Globus pallidus (tissue), 1 donor: Measurements from ENCODE around the gene TMEM132E.

Experiments
- DNase-seq: peaks from one replicate; pipeline ENCODE4 v3.0.0-alpha.2; 2015; ENCODE audit warnings: low spot score

Gene TMEM132E

DNA sequence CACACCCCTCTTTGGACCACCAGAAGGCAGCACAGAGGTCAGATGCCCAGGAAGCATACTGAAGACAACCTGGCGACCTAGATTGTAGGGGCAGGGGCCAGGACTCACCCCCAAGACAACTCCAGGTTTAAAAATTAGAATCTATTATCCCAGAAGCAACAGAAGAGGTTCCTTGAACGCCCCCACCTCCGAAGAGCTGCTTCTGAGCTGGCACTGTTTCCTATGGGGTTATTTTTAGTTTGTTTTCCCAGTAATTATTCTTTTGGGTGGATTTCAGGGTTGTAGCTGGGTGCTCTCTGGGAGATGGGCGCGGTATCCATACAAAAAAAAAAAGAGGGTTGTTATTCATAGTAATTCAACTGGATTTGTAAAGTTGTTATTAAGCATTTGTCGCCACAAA, 10.4 kb upstream of the TMEM132E start:
- no peak for DNase-seq

DNA sequence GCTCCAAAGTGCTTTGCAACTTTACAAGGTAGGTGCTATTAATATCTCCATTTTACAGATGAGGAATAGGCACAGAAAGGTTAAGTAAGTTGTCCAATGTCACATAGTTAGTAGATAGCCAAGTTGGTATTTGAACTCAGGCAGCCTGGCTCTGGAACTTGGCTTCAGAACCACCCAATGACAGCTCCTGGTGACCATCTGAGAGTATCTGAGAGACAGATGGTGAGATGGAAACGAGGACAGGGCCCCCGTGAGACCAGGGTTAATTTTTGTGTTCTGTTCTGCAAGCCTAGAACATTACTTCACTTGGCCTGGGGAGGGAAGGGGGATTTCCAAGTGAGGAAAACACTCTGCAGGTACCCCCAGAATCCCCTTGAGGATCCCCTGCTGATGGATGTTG, 9.8 kb upstream of the TMEM132E start:
- DNase-seq, result no peak

DNA sequence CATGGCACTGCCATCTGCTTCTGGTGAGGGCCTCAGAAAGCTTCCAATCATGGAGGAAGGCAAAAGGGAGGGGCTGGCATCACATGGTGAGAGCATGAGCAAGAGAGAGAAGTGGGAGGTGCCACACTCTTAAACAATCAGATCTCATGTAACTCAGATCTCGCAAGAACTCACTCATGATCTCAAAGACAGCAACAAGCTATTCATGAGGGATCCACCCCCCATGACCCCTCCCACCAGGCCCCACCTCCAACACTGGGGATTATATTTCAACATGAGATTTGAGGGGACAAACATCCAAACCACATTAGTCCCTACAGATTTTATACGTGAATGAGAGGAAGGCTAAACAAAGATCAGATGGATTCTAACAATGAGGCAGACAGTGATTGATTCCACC, 8.9 kb upstream of the TMEM132E start:
- no peak for DNase-seq

DNA sequence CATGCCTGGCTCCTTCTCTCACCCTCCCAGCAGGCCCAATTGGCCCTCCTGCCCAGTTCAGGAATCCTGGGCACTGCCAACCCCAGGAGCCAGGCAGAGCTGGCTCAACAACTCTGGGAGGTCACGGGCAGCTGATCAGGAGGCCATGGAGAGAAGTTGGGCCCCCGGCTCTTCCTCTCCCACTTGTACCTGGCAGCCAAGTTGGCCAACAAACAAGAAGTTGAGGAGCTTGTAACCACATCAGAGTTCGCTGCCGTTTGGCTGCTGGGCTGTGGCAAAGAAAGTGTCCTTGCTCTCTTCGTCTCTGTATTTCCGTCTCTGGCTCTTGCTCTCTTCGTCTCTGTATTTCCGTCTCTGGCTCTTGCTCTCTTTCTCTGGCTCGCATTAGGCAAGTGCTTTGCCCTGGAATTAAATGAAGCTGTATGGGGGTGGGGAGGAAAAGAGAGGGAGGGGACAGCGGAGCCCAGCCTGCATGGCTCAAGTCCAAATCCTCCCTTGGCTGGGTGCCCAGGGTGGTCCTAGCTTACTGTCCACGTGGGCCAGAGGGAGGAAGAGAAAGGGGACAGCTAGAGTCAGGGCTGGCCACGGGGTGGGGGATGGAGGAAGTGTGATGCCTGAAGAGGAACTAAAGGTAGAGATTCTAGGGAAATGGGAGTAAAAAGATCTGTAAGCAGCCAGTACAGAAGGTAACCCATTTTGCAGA, 7.8 kb upstream of the TMEM132E start:
- DNase-seq, result peak; percentile 54

DNA sequence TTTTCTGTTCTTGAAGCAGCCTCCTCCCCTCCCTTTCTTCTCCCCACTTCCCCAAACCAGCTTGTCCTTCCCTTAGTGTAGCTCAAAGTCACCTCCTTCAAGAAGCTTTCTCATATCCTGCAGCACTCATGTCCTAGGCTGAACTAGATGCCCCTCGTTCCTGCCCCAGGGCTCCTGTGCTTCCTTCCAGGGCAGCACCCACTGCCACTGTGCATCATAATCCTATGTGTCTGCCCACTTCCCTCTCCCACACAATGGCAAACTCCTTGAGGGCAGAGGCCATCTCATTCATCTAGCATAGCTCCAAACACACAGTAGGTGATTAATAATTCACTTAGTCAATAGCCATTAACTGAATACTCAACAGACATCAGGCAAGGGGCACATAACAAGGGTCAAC, 6.9 kb upstream of the TMEM132E start:
- DNase-seq, result no peak

DNA sequence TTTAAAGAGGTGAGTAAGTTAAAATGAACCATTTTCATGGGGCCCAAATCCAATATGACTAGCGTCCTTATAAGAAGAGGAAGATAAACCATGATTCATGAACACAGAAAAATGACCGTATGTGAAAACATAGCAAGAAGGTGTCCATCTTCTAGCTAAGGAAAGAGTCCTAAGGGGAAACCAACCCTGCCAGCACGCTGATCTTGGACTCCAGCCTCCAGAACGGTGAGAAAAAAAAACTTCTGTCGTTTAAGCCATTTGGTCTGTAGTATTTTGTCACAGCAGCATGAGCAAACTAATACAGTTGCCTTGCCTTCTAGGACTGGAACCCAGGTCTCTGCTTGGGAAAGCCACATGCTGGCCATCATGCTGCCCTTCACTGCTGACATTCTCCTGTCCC, 4.2 kb upstream of the TMEM132E start:
- DNase-seq, result no peak

DNA sequence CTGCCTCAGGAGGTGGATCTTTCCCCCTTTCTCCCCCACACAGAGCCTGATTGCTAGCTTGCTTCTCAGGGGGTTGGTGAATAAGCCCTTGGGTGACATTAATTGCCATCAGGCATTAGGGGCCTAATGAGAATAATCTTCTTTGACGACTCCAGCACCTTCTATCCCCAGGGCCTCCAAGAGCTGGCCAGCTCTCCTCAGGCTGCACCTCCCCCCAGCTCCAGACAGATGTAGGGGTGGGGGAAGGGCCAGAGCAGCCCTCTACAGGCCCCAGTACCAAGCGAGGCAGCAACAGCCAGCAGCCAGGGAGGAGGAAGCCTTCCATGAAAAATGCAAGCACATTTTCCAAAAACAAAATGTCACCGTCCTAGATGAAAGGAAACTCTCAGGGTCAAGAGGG, 1.4 kb upstream of the TMEM132E start:
- DNase-seq, result no peak

DNA sequence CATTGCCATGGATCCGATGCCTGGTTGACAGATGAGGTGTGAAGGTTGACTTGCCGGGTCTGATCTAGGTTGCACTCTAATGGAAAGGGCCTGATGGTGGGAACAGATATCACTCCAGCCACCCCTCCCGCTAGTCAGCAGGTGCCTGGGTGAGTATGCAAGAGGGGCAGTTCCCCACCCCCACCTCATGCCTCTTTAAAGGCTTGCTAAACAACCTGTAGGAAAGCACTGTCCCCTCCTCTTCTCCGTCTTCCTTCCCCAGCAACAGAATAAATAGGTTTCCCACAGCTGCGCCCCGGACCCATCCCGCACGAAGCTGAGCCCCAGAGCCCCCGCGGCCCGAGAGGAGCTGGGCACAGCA, 746 bp upstream of the TMEM132E start:
- no peak for DNase-seq

DNA sequence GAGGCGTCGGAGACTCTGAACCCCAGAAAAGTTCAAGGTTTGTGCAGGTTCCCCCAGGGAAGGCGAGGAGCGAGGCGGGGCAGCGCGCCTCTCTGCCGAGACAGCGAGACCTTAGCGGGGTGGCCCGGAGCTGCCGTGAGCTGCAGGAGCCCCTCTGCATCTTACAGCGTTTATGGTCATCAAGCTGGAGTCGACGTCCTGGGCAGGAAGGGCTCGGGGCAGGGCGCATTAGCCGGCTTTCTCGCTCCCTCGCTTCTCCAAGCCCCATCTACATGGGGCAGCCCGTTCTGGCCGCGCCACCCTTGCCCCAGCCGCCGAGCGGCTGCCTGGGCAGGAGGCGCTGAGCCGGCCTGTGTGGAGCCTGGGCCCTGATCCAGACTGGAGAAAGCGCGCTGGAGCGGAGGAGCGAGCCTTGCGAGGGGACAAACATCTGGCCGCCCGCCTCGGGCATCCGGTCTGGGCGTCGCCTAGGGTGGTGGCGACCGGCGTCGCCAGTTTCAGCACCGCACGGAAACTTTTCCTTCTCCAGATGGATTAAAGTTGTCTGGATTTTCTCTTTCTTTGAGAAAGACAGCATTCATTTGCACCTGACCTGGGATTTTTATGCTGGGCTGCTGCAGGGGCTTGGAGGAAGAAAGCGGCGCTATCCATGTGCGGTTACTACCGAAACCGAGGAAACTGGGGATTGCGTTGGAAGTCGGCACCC, 750 bp downstream of the TMEM132E start:
- no peak for DNase-seq

DNA sequence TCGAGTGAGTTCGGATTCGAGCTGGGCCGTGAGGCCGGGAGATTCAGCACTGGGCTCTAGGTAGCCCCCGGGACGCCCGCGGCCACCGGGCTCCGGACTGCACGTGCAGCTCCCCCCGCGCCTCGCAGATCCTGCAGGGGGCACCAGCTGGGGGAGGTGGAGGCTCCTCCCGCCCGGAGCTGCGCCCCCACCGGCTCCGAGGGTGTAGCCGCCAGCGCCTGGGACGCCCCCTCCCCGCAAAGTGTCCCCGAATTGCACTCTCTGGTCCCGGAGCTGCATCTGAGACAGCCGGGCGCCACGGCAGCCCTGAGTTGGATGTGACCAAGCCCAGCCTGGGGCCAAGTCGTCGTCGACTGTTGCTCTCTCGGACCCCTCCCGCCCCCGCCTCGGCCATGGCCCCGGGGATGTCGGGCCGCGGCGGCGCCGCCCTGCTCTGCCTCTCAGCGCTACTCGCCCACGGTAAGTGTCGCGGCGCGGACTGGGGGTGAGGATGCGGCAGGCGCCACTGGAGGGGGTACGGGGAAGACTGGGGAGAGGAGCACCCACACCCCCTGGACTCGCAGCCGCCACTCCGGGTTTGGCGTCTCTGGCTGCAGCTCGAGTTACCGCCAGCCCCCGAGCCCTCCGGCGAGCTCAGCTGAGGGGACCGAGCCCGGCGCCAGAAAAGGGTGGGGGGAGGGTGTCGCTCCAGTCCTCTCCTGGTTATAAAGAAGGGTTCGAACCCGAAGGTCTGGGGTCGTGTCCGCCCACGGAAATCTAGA, 1.5 kb downstream of the TMEM132E start:
- DNase-seq, result no peak

DNA sequence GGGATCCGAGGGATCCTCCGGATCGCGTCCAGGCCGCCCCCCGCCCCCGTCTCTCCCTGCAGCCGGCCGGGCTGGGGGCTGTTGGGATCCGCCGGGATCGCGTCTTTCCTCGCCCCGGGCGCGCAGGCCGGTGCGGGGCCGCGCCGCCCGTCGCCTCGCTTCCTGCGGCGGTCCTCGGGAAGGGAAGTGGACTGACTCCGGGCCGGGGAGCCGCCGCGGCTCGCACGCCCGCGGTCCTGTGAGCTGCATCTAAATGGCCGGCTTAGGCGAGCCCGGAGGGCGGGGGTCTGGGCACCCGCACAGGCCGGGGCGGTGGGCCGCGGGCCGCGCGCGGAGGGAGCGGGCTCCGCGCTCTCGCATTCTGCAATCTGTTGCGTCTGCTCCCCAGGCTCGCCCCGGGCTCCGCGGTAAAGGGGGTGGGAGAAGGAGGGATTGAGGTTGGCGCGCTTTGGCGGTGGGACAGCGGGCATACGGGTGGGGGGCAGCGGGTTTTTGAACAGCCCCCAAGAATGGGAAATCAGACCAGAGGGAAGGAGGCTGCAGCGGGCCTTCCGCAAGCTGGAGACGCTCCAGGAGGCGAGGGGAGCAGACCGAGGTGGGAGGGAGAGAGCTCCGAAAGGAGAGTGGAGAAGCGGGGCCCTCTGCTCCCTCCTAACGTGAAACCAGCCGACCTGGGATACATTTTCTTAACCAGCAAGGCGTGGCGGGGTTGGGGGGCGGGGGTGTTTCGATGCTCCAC, 2.2 kb downstream of the TMEM132E start:
- DNase-seq, result no peak

DNA sequence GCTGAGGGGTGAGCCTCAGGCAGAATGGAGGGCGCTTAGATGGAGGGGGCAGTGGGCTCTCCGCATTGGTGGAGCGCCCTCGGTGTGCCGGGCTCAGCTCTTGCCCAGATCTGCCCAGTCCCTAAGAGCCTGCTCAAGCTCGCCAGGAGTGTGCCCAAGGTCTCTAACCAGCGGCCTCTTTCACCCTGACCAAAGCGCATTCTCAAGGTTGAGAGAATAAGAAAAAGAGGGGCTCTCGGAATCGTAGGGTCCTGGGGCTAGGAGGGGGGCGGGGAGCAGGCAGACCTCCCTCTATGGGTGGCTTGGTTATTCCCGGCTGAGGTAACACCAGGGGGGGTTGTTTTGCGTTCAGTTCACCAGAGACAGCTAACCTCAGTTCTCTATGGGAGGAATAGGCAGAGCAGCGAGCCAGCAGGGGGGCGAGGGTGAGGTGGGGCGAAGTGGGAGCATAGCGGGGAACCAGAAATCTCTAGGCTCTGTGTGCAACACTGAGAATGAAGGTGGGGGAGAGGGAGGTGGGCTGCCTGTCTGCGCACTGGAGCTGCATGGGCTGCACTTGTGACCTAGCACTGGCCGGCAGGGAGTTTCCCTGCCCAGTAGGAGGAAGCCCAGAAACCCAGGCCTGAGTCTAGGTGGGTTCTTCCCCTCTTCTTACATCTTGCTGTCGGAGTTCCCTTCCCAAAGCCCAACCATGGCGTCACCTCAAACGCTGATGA, 3.0 kb downstream of the TMEM132E start:
- DNase-seq, result no peak

DNA sequence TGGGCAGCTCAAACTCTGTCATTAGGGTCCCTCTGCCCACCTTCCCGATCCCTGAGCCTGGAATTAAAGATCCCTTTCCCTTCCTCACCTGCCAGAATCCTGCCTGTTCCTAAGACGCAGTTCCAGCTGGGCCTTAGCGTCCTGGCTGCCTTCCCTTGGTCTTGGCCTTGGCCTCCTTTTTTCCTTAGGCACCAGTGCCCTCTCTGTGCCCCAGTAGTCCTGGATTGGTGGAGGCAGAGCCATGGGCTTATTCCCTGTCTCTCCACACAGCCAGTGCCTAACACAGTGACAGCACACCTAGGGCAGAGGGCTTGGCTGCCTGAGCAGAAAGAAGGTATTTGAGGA, 3.5 kb downstream of the TMEM132E start:
- no peak for DNase-seq

DNA sequence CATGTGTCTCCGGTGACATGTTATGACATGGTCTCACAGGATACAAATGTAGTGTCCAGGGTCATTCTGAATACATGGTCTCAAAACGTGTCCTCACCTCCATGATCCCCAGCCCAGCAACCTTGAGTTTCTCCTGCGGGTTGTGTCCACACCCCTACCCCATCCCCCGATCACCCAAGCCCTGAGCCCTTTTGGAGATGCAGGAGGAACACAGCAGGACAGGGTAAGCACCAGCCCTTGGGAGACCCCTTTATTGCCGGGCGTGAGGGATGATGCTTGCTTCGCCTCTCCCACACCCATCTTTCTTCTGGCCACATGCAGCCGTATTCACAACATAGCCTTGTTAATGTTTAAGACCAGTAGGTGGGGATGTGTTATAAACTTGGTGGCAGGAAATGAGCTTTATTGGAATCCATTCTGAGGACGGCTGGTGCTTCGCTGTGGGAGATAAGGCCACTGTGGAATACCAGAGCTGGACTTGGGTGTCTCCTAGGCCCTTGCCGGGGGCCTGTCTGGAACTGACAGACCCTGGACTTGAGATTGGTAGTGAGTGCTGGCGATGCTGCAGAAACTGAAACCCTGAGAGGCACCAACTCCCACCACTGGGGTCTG, 5.5 kb downstream of the TMEM132E start:
- no peak for DNase-seq

DNA sequence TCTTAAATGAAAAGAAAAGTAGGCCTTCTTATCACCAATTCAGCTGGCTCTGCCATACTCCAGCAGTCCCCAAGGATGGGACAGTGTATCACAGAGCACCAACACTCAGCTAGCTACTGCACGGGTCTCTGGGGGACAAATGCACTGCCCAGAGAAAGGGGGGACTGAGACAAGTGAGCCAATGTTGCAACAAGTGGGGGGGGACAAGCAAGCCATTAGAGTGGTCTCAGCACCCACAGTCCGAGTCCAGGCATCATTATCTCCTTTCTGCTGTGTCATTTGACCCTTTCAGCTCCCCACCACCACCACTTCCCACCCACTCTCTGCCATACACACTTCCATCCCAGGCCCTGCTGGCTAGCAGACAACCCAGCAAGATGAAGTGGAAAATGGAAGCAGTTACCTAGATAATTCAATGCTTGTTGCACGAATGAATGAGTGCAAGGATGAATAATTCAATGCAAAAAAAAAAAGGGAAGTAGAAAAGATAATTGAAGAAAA, 7.0 kb downstream of the TMEM132E start:
- no peak for DNase-seq

DNA sequence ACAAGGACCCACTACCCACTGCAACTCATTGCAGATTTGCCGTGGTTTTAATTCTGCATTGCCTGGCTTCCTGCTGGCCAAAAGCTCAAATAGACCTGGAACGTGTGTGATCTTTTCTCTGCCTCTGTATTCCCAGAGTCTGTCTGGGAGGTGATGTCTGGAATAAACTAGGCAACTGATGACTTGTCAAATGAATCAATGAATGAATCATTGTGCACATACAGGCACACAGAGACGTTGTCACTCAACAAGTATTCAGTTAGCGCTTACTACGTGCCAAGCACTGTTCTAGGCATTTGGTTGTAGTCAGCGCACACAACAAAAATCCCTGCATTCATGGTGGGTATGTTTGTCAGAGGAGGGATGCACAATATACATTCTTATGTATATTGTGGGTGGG, 8.9 kb downstream of the TMEM132E start:
- DNase-seq, result no peak

DNA sequence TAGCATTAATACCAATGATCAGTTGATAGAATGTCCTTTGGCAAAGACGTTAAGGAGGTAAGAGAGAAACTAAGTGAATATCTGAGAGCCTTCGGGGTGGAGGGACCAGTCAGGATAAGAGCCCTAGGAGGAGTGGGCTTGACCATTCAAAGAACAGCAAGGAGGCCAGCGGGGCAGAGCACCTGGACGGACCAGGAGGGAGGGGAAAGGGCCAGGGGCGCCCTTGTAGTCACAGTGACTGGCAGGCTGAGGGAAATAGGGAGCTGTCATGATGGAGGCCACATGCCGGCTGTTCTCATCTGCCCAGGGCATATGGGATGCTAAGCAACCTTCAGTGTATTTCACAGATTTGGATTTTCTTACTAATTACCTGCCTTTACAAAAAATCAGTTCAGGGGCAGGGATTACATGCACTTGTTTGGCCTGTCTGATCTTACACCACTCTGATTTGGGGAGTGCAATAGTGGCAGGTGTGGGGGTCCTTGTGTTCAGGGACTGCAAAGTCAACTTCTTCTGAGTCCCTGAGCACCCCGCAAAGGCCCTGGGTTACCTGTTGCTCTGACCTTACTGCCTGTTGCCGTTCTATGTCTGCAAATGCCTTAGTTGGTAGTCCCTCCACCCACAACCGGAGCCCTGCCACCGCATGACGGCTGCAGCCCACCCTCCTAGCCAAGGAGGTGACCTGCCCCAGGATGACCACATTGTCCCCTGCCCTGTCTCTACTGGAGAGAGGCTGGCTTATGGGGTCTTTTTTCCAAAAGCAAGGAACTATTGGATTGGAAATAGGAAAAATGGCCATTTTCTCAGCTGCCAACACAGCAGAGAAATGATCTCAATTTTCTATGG, 10.0 kb downstream of the TMEM132E start:
- DNase-seq, result no peak

DNA sequence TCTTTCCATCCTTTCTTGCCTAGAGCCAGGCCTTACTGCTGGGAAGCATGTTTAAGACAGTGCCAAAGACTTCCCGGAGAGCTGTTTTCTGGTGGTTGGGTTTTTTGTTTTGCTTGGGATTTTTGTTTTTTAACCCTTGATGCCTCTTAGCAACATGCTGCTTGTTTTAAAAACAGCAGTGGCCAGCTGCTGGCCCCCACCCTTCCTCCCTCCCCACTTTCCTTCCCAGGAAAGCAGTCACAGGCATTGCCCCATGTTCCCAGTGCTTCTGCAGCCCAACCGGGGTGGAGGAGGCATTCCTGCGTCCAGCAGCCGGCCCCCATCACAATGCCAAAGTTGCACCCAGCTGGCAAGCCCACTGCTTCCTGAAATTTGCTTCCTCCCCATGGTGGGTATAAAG, 12.6 kb downstream of the TMEM132E start:
- no peak for DNase-seq

DNA sequence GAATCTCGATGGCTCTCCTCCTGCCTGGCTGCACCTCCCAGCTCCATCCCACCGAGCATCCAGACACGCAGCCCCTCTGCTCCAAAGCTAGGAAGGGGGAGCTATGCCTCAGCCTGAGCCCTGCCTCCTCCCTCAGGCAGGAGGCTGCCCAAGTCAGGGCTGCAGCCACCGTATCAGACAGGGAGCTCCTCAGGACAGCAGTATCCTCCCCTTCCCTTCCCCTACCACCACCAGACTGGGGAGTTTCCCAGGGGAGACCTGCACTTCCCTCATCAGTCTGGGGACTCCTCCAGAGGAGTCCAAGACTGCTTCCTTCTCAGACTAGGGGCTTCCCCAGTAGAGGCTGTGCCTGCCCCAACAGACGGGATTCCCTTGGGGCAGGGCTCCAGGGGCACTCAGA, 17.5 kb downstream of the TMEM132E start:
- no peak for DNase-seq

DNA sequence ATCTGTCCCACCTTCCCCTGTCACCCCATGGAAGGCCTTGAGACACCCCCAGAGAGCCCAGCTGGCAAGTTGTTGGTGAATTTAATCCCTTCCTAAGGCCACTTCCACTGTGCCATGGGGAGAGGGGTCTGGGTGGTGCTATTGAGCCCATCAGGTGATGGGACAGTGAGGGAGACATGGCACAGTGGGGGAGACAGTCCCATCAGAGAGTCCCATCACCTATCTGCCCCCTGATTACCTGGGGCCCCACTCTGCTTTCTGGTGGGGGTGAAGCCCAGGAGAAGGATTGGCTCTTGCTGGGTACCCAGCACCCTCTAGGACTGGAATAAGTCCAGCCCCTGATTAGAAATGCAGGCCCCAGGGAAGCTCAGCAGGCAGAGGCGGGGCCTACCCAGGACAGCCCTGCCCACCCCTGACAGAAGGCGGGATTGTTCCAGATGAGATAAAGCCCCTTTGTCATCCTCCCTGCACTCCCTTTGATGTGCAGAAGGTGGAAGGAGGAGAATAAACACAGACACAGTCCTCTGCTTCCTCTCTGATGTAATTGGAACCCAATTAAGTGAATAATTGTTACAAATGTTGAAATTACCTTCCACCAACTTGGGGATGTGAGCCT, 18.9 kb downstream of the TMEM132E start:
- DNase-seq, result peak; percentile 91
